GM19468 (cell line): Measurements from ENCODE around the gene GPAM.
"Not testable (repeated sequence)": the region's sequence is repeated elsewhere in the genome, so short reads cannot be mapped to it uniquely, and the experiment has no call there.

ENCODE experiments used
- ATAC-seq: cut with Tn5 transposase; IDR thresholded peaks from one replicate; pipeline ENCODE4 v1.9.1; 2021; ENCODE audit warnings: mild to moderate bottlenecking, moderate library complexity, moderate number of reproducible peaks; ENCODE audit not compliant: unreplicated experiment; ENCODE audit errors: extremely low read depth

GPAM gene

GRCh38 chr10:112140110-112140970 is 43.2 kb downstream of the GPAM start:
- peak; percentile 98 for ATAC-seq

- no peak for ATAC-seq
These were observed 44.4 kb downstream of the GPAM start for GRCh38 chr10:112139176-112139575.

GRCh38 chr10:112137154-112137987 is 46.2 kb downstream of the GPAM start:
- ATAC-seq = no peak

GRCh38 chr10:112136486-112137153 is 46.9 kb downstream of the GPAM start:
- no peak for ATAC-seq

- ATAC-seq = no peak
These were observed 48.0 kb downstream of the GPAM start for GRCh38 chr10:112135604-112136003.

GRCh38 chr10:112132435-112132834 is 51.1 kb downstream of the GPAM start:
- no peak for ATAC-seq

GRCh38 chr10:112131996-112132395 is 51.6 kb downstream of the GPAM start:
- ATAC-seq = no peak

- no peak for ATAC-seq
These were observed 52.2 kb downstream of the GPAM start for GRCh38 chr10:112131346-112131745.

- no peak for ATAC-seq
These were observed 56.7 kb downstream of the GPAM start for GRCh38 chr10:112126901-112127300.

- ATAC-seq = no peak
These were observed 57.4 kb downstream of the GPAM start for GRCh38 chr10:112126172-112126571.

GRCh38 chr10:112124866-112125265 is 58.7 kb downstream of the GPAM start:
- no peak for ATAC-seq

GRCh38 chr10:112122827-112123226 is 60.7 kb downstream of the GPAM start:
- no peak for ATAC-seq

- no peak for ATAC-seq
These were observed 63.1 kb downstream of the GPAM start for GRCh38 chr10:112120491-112120890.

- ATAC-seq = no peak
These were observed 67.7 kb downstream of the GPAM start for GRCh38 chr10:112115781-112116385.

GRCh38 chr10:112109779-112110178 is 73.8 kb downstream of the GPAM start:
- not testable (repeated sequence) for ATAC-seq
